Activated CD4-positive, alpha-beta memory T cell treated with anti-CD3 and anti-CD28 coated beads, Interleukin-2, amount 10 ng/mL, durations not matched to agents 7 days and 5 days (primary cell): ENCODE data around the gene ZNF75A. TPM values are rescaled to one million over a fixed set of nuclear protein-coding genes. Genes with fewer than 3 reads are reported as not detected.

ENCODE experiments used
- CTCF ChIA-PET: fragments of 350-600 bp; sonication (Branson Sonifier 250); formaldehyde crosslinking; loops from one replicate; lab custom pipeline; 2021; ENCODE audit warnings: antibody characterized with exemption, inconsistent platforms; lab: Charles Lee
- POLR2A ChIA-PET: fragments of 350-600 bp; sonication (Branson Sonifier 250); formaldehyde crosslinking; loops from one replicate; lab custom pipeline; 2021; ENCODE audit warnings: antibody characterized with exemption; lab: Charles Lee
- DNase-seq: peaks from one replicate; pipeline ENCODE4 v3.0.0-alpha.2; 2020
- H3K27ac Mint-ChIP-seq: one replicate; pipeline ENCODE4 v1.8.0; 2021; ENCODE audit warnings: mild to moderate bottlenecking, mixed read lengths
- H3K27me3 Mint-ChIP-seq: one replicate; pipeline ENCODE4 v1.8.0; 2021; ENCODE audit warnings: mixed read lengths
- H3K36me3 Mint-ChIP-seq: one replicate; pipeline ENCODE4 v1.8.0; 2021; ENCODE audit warnings: low read depth, mixed read lengths
- H3K4me1 Mint-ChIP-seq: one replicate; pipeline ENCODE4 v1.8.0; 2021; ENCODE audit warnings: mixed read lengths
- H3K4me3 Mint-ChIP-seq: one replicate; pipeline ENCODE4 v1.8.0; 2021; ENCODE audit warnings: mild to moderate bottlenecking, mixed read lengths
- H3K9me3 Mint-ChIP-seq: one replicate; pipeline ENCODE4 v1.8.0; 2021; ENCODE audit warnings: mixed read lengths
- total RNA-seq, 2 experiments: library from RNA; stranded (reverse); gene quantifications; one replicate each; pipeline ENCODE4 v1.2.3, GENCODE V29; 2021

Gene ZNF75A
- total RNA-seq, 2 experiments from 2014 or later = 34.2 to 36.7 TPM

DNA sequence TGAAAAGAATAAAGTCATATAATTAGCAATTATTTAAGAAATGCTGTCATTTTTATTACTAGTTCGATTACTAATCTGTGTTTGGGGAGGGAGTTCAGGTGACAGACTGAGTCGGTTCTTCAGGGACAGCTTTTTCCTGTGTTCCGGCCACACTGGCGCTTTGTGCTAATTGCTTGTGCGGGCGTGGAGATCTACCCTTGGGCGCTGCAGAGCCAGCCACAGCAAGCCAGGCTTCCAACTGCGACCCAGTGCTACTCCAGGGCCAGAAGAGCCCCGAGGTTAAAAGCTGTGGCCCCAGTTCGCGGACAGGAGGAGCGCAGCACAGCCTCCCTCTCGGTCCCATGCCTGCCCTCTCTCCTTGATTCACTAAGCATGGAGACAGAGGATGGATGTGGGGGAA is 43.9 kb downstream of the ZNF75A start:
- CTCF ChIA-PET = no interaction called here
- peaks cover 15% of the 10 kb centered on the region for H3K9me3 Mint-ChIP-seq
- H3K36me3 Mint-ChIP-seq = no peaks in the 10 kb centered on the region
- peaks cover 2% of the 10 kb centered on the region for H3K4me1 Mint-ChIP-seq
- no peak for DNase-seq
- POLR2A ChIA-PET = no interaction called here
- H3K4me3 Mint-ChIP-seq = no peak overlapping the region
- no peak overlapping the region for H3K27ac Mint-ChIP-seq
- no peaks in the 10 kb centered on the region for H3K27me3 Mint-ChIP-seq

DNA sequence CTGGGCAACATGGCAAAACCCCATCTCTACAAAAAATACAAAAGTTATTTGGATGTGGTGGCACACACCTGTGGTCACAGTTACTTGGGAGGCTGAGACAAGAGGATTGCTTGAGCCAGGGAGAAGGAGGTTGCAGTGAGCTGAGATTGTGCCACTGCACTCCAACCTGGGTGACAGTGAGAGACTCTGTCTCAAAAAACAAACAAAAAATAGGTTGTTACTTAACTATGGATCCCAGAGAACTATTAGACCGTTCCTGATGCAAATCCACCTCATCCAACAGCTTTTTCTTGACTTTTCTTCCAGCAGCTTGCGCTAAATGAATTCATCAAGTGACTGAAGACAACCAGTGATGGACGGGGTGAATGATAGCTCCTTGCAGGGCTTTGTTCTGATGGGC is 50.3 kb downstream of the ZNF75A start, which contains the start of gene OR2C1:
OR2C1 (plus strand) TSS at position 301 of the 400 bp plus-strand sequence; CDS start at position 353, 52 bp downstream.
- Mint-ChIP-seq H3K27me3 (peaks cover 2% of the 10 kb centered on the region), H3K4me1 (peaks cover 4% of the 10 kb centered on the region), H3K9me3 (peaks cover 17% of the 10 kb centered on the region), H3K27ac (no peak within 1 kb of the TSS), H3K36me3 (peaks cover 2% of the 10 kb centered on the region), H3K4me3 (no peak within 1 kb of the TSS)
- ChIA-PET CTCF (no interaction called here), POLR2A (no interaction called here)
- DNase-seq = no peak

DNA sequence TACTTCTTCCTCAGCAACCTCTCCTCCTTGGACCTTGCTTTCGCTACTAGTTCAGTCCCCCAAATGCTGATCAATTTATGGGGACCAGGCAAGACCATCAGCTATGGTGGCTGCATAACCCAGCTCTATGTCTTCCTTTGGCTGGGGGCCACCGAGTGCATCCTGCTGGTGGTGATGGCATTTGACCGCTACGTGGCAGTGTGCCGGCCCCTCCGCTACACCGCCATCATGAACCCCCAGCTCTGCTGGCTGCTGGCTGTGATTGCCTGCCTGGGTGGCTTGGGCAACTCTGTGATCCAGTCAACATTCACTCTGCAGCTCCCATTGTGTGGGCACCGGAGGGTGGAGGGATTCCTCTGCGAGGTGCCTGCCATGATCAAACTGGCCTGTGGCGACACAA is 50.8 kb downstream of the ZNF75A start:
- peaks cover 4% of the 10 kb centered on the region for H3K4me1 Mint-ChIP-seq
- POLR2A ChIA-PET = no interaction called here
- H3K4me3 Mint-ChIP-seq = no peak overlapping the region
- CTCF ChIA-PET = no interaction called here
- no peak overlapping the region for H3K27ac Mint-ChIP-seq
- peaks cover 17% of the 10 kb centered on the region for H3K9me3 Mint-ChIP-seq
- peaks cover 2% of the 10 kb centered on the region for H3K36me3 Mint-ChIP-seq
- H3K27me3 Mint-ChIP-seq = peaks cover 4% of the 10 kb centered on the region
- DNase-seq = no peak

DNA sequence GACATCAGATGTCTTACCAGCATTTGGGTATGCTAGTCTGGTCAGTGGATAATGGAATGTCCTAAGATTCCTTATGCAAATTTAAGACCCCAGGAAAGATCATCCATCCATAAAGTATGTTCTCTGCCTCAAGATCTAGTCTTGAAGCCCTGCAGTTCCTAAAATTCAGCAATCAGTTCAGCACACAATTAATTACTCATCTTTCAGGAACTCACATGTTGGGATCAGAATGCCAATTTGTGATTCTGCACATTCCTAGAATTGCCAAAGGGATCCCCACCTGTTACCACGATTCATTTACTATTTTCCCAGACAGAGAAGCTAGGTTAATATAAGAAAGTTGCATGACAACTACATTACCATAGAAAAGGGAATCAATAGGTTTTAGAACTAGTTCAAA is 53.6 kb downstream of the ZNF75A start:
- Mint-ChIP-seq H3K4me3 (no peak overlapping the region), H3K4me1 (peaks cover 2% of the 10 kb centered on the region), H3K9me3 (peaks cover 27% of the 10 kb centered on the region), H3K27me3 (peaks cover 4% of the 10 kb centered on the region), H3K36me3 (peaks cover 2% of the 10 kb centered on the region), H3K27ac (no peak overlapping the region)
- ChIA-PET POLR2A (no interaction called here), CTCF (no interaction called here)
- no peak for DNase-seq

DNA sequence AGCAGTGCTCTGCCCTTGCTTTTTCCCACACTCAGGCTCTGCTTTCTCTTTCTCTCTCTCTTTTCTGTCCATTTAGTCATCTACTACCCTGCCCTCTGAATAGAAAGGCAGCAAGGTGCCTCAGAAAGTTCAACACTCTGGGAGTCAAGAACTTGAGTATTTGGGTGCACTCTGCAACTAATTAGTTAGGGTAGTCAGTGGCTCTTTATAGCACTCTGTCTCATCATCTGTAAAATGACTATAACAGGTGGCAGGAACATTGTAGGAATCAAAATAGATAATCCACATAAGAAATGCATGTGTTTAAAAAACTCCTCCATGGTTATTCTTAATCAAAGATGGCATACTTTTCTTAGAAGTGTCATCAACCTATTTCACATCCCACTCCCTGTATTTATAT is 57.6 kb downstream of the ZNF75A start:
- Mint-ChIP-seq H3K27ac (no peak overlapping the region), H3K9me3 (peaks cover 36% of the 10 kb centered on the region)

DNA sequence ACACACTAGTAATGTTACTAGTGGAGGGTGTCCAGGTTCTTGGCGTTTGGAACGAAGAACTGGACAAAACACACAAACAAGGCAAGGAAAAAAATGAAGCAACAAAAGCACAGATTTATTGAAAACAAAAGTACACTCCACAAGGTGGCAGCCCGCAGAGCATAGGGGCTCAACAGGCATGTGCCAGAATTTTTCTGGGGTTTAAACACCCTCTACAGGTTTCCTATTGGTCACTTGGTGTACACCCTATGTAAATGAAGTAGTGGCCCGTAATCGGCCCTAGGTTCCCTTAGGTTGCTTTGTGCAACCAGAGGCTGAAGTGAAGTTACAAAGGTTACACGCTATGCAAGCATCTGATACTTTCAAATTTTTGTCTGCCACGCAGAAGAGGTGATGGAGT is 58.5 kb downstream of the ZNF75A start:
- no peak for DNase-seq
- CTCF ChIA-PET = no interaction called here
- H3K27me3 Mint-ChIP-seq = peaks cover 4% of the 10 kb centered on the region
- H3K9me3 Mint-ChIP-seq = peaks cover 36% of the 10 kb centered on the region
- no peak overlapping the region for H3K4me3 Mint-ChIP-seq
- peaks cover 12% of the 10 kb centered on the region for H3K36me3 Mint-ChIP-seq
- peaks cover 10% of the 10 kb centered on the region for H3K4me1 Mint-ChIP-seq
- POLR2A ChIA-PET = no interaction called here
- H3K27ac Mint-ChIP-seq = no peak overlapping the region

More for the DNA sequence above, 57.6 kb downstream of the ZNF75A start:
- DNase-seq = no peak
- ChIA-PET POLR2A (no interaction called here), CTCF (no interaction called here)
- Mint-ChIP-seq H3K4me1 (peaks cover 10% of the 10 kb centered on the region), H3K27me3 (peaks cover 4% of the 10 kb centered on the region), H3K36me3 (peaks cover 12% of the 10 kb centered on the region), H3K4me3 (no peak overlapping the region)

DNA sequence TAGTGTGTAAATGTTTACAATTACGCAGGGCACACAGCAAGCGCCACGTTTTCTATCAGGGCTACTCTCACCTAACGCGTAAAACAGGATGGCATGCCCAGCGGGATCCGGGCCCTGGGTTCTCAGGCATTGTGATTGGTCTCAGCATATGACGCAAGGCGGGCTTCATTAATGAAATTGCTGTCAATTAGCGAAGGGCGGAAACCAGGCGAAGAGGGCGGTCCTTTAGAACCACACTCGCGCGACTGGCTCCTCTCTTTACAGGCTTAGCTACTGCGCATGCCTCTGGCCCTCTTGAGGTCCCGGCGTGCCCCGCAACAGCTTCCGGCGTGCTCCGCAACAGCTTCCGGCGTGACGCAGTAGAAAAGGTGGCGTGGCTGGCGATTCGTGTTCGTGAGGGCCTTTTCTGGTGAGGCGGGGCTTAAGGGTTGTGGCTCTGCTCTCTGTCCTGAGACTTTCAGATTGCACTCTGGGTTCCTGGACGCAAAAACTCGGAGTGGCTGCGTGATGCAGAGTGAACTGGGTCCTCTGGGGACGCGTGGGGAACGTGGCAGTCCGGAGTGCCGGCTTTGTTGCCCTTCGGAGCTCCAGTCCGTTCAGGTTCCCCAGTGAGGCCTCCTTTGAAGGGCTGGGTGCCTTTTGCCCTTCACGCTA is 59.6 kb downstream of the ZNF75A start:
- H3K4me3 Mint-ChIP-seq = peak overlapping the region; percentile 58
- H3K9me3 Mint-ChIP-seq = peaks cover 31% of the 10 kb centered on the region
- POLR2A ChIA-PET = interaction anchor here (0.6 to 1.0 kb wide), 5 partner anchors 31 to 149 kb away, joined by 3 to 4 read pairs (median 3); partner anchors contain the start of gene ZNF263
- H3K27me3 Mint-ChIP-seq = peaks cover 2% of the 10 kb centered on the region
- H3K27ac Mint-ChIP-seq = peak overlapping the region; percentile 73
- H3K36me3 Mint-ChIP-seq = peaks cover 12% of the 10 kb centered on the region
- peaks cover 10% of the 10 kb centered on the region for H3K4me1 Mint-ChIP-seq
- CTCF ChIA-PET = interaction anchor here (0.9 to 1.5 kb wide), 3 partner anchors 11 to 101 kb away, joined by 3 to 6 read pairs (median 3); partner anchors contain the start of genes ZNF174 and ZSCAN32
- DNase-seq = peak; percentile 84

Other genes with a start within 250 kb of the ZNF75A start
- gene IL32, start 239.9 kb upstream of the ZNF75A start, total RNA-seq = 1,000 to 10,000 TPM; 4,131 to 4,213 TPM
- gene ZSCAN10, start 206.2 kb upstream of the ZNF75A start, total RNA-seq = under 1 TPM in 1 of 2 experiments, not detected in 1; 0.15 TPM
- not detected for gene ZNF205, start 192.9 kb upstream of the ZNF75A start, total RNA-seq
- gene ZNF213, start 170.5 kb upstream of the ZNF75A start, total RNA-seq = 10 to 100 TPM; 10.5 to 11.6 TPM
- not detected for gene OR1F1, start 117.3 kb upstream of the ZNF75A start, total RNA-seq
- gene ZNF200, start 70.3 kb upstream of the ZNF75A start, total RNA-seq = 10 to 100 TPM; 13.1 to 14.9 TPM
- under 1 TPM; 0.15 to 0.23 TPM for gene MEFV, start 48.9 kb upstream of the ZNF75A start, total RNA-seq
- gene ZNF263, start 22.0 kb upstream of the ZNF75A start, total RNA-seq = 10 to 100 TPM; 19.4 to 21.3 TPM
- 1 to 10 TPM; 5.4 to 7.6 TPM for gene TIGD7, start 67 bp upstream of the ZNF75A start, total RNA-seq
- not detected for gene OR2C1, start 50.4 kb downstream of the ZNF75A start, total RNA-seq
- gene ZSCAN32, start 95.5 kb downstream of the ZNF75A start, total RNA-seq = 10 to 100 TPM; 17.8 to 18.3 TPM
- gene ZNF174, start 95.7 kb downstream of the ZNF75A start, total RNA-seq = 10 to 100 TPM; 11.0 to 12.4 TPM
- 1 to 10 TPM; 2.1 to 2.2 TPM for gene ZNF597, start 138.0 kb downstream of the ZNF75A start, total RNA-seq
- gene NAA60, start 138.2 kb downstream of the ZNF75A start, total RNA-seq = 10 to 100 TPM; 46.1 to 46.4 TPM
- not detected for gene C16orf90, start 190.0 kb downstream of the ZNF75A start, total RNA-seq
- 10 to 100 TPM; 21.9 to 24.1 TPM for gene CLUAP1, start 195.5 kb downstream of the ZNF75A start, total RNA-seq